HEK293 (cell line): ENCODE data around the gene TGFBI.

Source experiments
- CTCF ChIA-PET: fragments of 350-600 bp; formaldehyde crosslinking; extraction: SDS; loops from one replicate; lab custom pipeline; 2021; ENCODE audit warnings: antibody characterized with exemption; lab: Yijun Ruan, JAX
- POLR2A ChIA-PET: fragments of 300-600 bp; formaldehyde crosslinking; extraction: SDS; loops from one replicate; lab custom pipeline; 2020; ENCODE audit warnings: antibody characterized with exemption, inconsistent platforms; lab: Yijun Ruan, JAX
- H3K27ac ChIP-seq: fragments of 200-500 bp; sonication (Bioruptor generic); 2 replicates; pipeline ENCODE4 v1.5.1; 2014; ENCODE audit warnings: low read depth, low read length, control low read depth, inconsistent platforms; ENCODE audit errors: extremely low read depth
- H3K36me3 ChIP-seq, 2 experiments: fragments of 200-500 bp in 1 of 2; sonication (Bioruptor generic) in 1 of 2; 1 replicate in 1 of 2; 2 replicates in 1 of 2; pipeline ENCODE4 v1.5.1; 2014 to 2017; ENCODE audit warnings: inconsistent platforms in 2 of 2, low read length in 2 of 2; ENCODE audit not compliant: control insufficient read depth in 2 of 2, insufficient read depth in 1 of 2
- H3K4me1 ChIP-seq: fragments of 200-500 bp; sonication (Bioruptor generic); 2 replicates; pipeline ENCODE4 v1.5.1; 2014; ENCODE audit warnings: mild to moderate bottlenecking, low read length, inconsistent platforms; ENCODE audit not compliant: control insufficient read depth, insufficient read depth
- H3K4me3 ChIP-seq: 2 replicates; pipeline ENCODE4 v1.5.1; 2011; ENCODE audit warnings: low read depth, mild to moderate bottlenecking, control low read depth, low read length, moderate library complexity
- H3K9me3 ChIP-seq: fragments of 200-500 bp; sonication (Bioruptor generic); 2 replicates; pipeline ENCODE4 v1.5.1; 2014; ENCODE audit warnings: low read depth, low read length, inconsistent platforms; ENCODE audit not compliant: control insufficient read depth, insufficient read depth
- BCL11A ChIP-seq: fragments of 450-650 bp; formaldehyde crosslinking; IDR thresholded peaks from 2 replicates; pipeline ENCODE4 v1.5.1; 2016; ENCODE audit warnings: low read depth, missing biosample characterization, missing genetic modification characterization
- CTCF ChIP-seq: fragments of 450-650 bp; formaldehyde crosslinking; IDR thresholded peaks from 2 replicates; pipeline ENCODE4 v1.5.1; 2016; ENCODE audit warnings: missing biosample characterization, missing genetic modification characterization
- GLIS2 ChIP-seq: fragments of 450-650 bp; formaldehyde crosslinking; IDR thresholded peaks from 2 replicates; pipeline ENCODE4 v1.5.1; 2016; ENCODE audit warnings: missing biosample characterization, missing genetic modification characterization
- MYNN ChIP-seq: fragments of 450-650 bp; formaldehyde crosslinking; IDR thresholded peaks from 2 replicates; pipeline ENCODE4 v1.5.1; 2016; ENCODE audit warnings: missing biosample characterization, missing genetic modification characterization, borderline replicate concordance
- OSR2 ChIP-seq: fragments of 450-650 bp; formaldehyde crosslinking; IDR thresholded peaks from 2 replicates; pipeline ENCODE4 v1.5.1; 2016; ENCODE audit warnings: missing biosample characterization, missing genetic modification characterization
- SP2 ChIP-seq: fragments of 450-650 bp; formaldehyde crosslinking; IDR thresholded peaks from 2 replicates; pipeline ENCODE4 v1.5.1; 2016; ENCODE audit warnings: missing biosample characterization, missing genetic modification characterization
- SP3 ChIP-seq: fragments of 450-650 bp; formaldehyde crosslinking; IDR thresholded peaks from 2 replicates; pipeline ENCODE4 v1.5.1; 2016; ENCODE audit warnings: missing biosample characterization, missing genetic modification characterization
- WT1 ChIP-seq: fragments of 450-650 bp; formaldehyde crosslinking; IDR thresholded peaks from 2 replicates; pipeline ENCODE4 v1.5.1; 2016; ENCODE audit warnings: missing biosample characterization, missing genetic modification characterization
- ZFP41 ChIP-seq: fragments of 450-650 bp; formaldehyde crosslinking; IDR thresholded peaks from 2 replicates; pipeline ENCODE4 v1.5.1; 2016; ENCODE audit warnings: missing biosample characterization, missing genetic modification characterization, borderline replicate concordance
- ZNF132 ChIP-seq: fragments of 450-650 bp; formaldehyde crosslinking; IDR thresholded peaks from 2 replicates; pipeline ENCODE4 v1.5.1; 2017; ENCODE audit warnings: missing biosample characterization, missing genetic modification characterization, borderline replicate concordance
- ZNF19 ChIP-seq: fragments of 450-650 bp; formaldehyde crosslinking; IDR thresholded peaks from 2 replicates; pipeline ENCODE4; 2016; ENCODE audit warnings: missing biosample characterization, missing genetic modification characterization, low read depth
- ZNF302 ChIP-seq: fragments of 450-650 bp; formaldehyde crosslinking; IDR thresholded peaks from 2 replicates; pipeline ENCODE4 v1.5.1; 2016; ENCODE audit warnings: missing biosample characterization, missing genetic modification characterization, low read depth
- ZNF362 ChIP-seq: fragments of 450-650 bp; formaldehyde crosslinking; IDR thresholded peaks from 2 replicates; pipeline ENCODE4 v1.5.1; 2016; ENCODE audit warnings: missing biosample characterization, missing genetic modification characterization
- ZNF555 ChIP-seq: fragments of 450-650 bp; formaldehyde crosslinking; conservative IDR thresholded peaks from 2 replicates; pipeline ENCODE4 v1.5.1; 2017; ENCODE audit warnings: missing biosample characterization, mild to moderate bottlenecking, missing genetic modification characterization, inconsistent platforms
- ZNF621 ChIP-seq: fragments of 450-650 bp; formaldehyde crosslinking; IDR thresholded peaks from 2 replicates; pipeline ENCODE4 v1.5.1; 2017; ENCODE audit warnings: missing biosample characterization, missing genetic modification characterization
- ZNF623 ChIP-seq: fragments of 450-650 bp; formaldehyde crosslinking; IDR thresholded peaks from 2 replicates; pipeline ENCODE4 v1.5.1; 2016; ENCODE audit warnings: missing biosample characterization, missing genetic modification characterization
- ZNF629 ChIP-seq: fragments of 450-650 bp; formaldehyde crosslinking; IDR thresholded peaks from 2 replicates; pipeline ENCODE4 v1.5.1; 2017; ENCODE audit warnings: missing biosample characterization, missing genetic modification characterization
- ZNF76 ChIP-seq: fragments of 450-650 bp; formaldehyde crosslinking; IDR thresholded peaks from 2 replicates; pipeline ENCODE4; 2016; ENCODE audit warnings: low read depth, missing biosample characterization, missing genetic modification characterization, borderline replicate concordance
- ZNF792 ChIP-seq: fragments of 450-650 bp; formaldehyde crosslinking; IDR thresholded peaks from 2 replicates; pipeline ENCODE4 v1.5.1; 2016; ENCODE audit warnings: missing biosample characterization, missing genetic modification characterization
- ZSCAN16 ChIP-seq: fragments of 450-650 bp; formaldehyde crosslinking; IDR thresholded peaks from 2 replicates; pipeline ENCODE4 v1.5.1; 2016; ENCODE audit warnings: missing biosample characterization, missing genetic modification characterization
- TF ChIP-seq, protein P1 (sequence below): fragments of 450-650 bp; formaldehyde crosslinking; IDR thresholded peaks from 2 replicates; pipeline ENCODE4 v1.5.0; 2017; ENCODE audit warnings: missing biosample characterization, missing genetic modification characterization, borderline replicate concordance

TGFBI gene

DNA sequence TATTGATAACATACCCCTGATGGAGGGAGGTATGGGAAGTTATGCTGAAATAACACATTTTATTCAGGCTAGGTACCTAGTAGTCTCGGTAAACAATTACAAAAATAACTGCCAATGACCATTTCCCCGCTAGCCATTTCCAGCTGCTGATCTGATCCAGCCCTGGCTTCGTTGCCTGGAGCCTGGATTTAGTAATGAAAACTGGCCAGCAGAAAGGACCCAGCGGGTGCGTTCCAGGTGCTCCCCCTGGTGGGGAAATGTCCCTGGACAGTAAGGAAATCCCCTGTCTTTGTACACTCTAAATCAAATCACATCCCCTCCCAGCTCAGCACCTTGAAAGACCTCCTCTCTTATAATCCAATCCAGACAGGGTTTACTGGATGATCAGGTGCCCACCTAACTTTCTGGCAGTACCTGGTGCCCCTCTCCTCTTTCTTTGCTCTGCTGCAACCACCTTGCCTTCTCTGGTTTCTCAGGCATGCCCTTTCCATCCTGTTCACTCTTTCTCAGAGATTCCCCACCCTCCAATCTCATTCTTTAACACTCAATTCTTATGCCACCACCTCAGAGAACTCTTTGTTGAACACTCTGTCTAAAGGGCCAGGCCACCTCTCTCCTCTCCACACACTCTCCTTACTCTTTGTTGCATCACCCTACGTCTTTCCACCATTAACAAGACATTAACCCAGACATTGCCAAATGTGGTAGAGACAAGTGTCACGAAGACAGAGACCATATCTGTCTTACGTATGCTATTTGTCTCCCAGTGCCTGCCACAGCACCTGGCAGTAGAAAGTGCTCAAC lies 53.8 kb downstream of the TGFBI start (continued):
- no peak for TF ChIP-seq ZSCAN16
- TF ChIP-seq SP3: no peak
- no peak for TF ChIP-seq ZNF132

GRCh38 chr5:136084698-136085097 lies 55.9 kb downstream of the TGFBI start:
- no peak overlapping the region for H3K27ac ChIP-seq
- peaks cover 3% of the 10 kb centered on the region; the same call in 1 of the 2 replicates for H3K4me1 ChIP-seq
- no peaks in the 10 kb centered on the region for H3K36me3 ChIP-seq
- ChIA-PET CTCF (interaction anchor here (0.6 to 5.3 kb wide), 8 partner anchors 44 to 621 kb away, joined by 3 to 66 read pairs (median 3); no protein-coding TSS in a partner anchor), POLR2A (no interaction called here)
- TF ChIP-seq ZNF621 (tag by site-specific recombination) (no peak), GLIS2 (tag by site-specific recombination) (no peak), ZFP41 (no peak), ZNF555 (tag by site-specific recombination) (no peak), BCL11A (tag by site-specific recombination) (no peak), ZNF132 (no peak), ZNF19 (tag by site-specific recombination) (no peak), MYNN (no peak), ZNF792 (tag by site-specific recombination) (no peak), ZNF76 (tag by site-specific recombination) (no peak), WT1 (no peak), SP2 (no peak), CTCF (tag by site-specific recombination) (no peak), ZNF302 (tag by site-specific recombination) (no peak), ZNF362 (tag by site-specific recombination) (no peak), ZNF623 (tag by site-specific recombination) (no peak), ZNF629 (tag by site-specific recombination) (no peak), OSR2 (tag by site-specific recombination) (no peak)
- TF ChIP-seq, protein P1, sequence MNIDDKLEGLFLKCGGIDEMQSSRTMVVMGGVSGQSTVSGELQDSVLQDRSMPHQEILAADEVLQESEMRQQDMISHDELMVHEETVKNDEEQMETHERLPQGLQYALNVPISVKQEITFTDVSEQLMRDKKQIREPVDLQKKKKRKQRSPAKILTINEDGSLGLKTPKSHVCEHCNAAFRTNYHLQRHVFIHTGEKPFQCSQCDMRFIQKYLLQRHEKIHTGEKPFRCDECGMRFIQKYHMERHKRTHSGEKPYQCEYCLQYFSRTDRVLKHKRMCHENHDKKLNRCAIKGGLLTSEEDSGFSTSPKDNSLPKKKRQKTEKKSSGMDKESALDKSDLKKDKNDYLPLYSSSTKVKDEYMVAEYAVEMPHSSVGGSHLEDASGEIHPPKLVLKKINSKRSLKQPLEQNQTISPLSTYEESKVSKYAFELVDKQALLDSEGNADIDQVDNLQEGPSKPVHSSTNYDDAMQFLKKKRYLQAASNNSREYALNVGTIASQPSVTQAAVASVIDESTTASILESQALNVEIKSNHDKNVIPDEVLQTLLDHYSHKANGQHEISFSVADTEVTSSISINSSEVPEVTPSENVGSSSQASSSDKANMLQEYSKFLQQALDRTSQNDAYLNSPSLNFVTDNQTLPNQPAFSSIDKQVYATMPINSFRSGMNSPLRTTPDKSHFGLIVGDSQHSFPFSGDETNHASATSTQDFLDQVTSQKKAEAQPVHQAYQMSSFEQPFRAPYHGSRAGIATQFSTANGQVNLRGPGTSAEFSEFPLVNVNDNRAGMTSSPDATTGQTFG (tag by site-specific recombination): no peak
- no peaks in the 10 kb centered on the region for H3K9me3 ChIP-seq
- H3K4me3 ChIP-seq: no peak overlapping the region
